Stimulated activated CD8-positive, alpha-beta memory T cell treated with anti-CD3 and anti-CD28 coated beads, Interleukin-7, amount 100 ng/mL, for 24 hours (primary cell): ENCODE measurements around the gene BMPR1B.
"Not testable (repeated sequence)": the region's sequence is repeated elsewhere in the genome, so short reads cannot be mapped to it uniquely, and the experiment has no call there.

ENCODE experiments used
- DNase-seq: peaks from one replicate; pipeline ENCODE4 v3.0.0-alpha.2; 2020; ENCODE audit warnings: low read depth

Gene BMPR1B

GRCh38 chr4:95038791-95039190, 281.0 kb downstream of the BMPR1B start:
- DNase-seq, result no peak

- no peak for DNase-seq
Observed at GRCh38 chr4:95044324-95044837, 286.6 kb downstream of the BMPR1B start.

- no peak for DNase-seq
Observed at GRCh38 chr4:95045429-95045828, 287.7 kb downstream of the BMPR1B start.

- no peak for DNase-seq
Observed at GRCh38 chr4:95048296-95048695, 290.5 kb downstream of the BMPR1B start.

GRCh38 chr4:95049551-95050233, 291.9 kb downstream of the BMPR1B start:
- no peak for DNase-seq

GRCh38 chr4:95050980-95051701, 293.4 kb downstream of the BMPR1B start:
- no peak for DNase-seq

- DNase-seq, result no peak
Observed at GRCh38 chr4:95051702-95052020, 293.9 kb downstream of the BMPR1B start.

- no peak for DNase-seq
Observed at GRCh38 chr4:95058991-95059390, 301.2 kb downstream of the BMPR1B start.

GRCh38 chr4:95059663-95060062, 301.9 kb downstream of the BMPR1B start:
- no peak for DNase-seq

GRCh38 chr4:95061220-95061619, 303.5 kb downstream of the BMPR1B start:
- no peak for DNase-seq

- DNase-seq, result not testable (repeated sequence)
Observed at GRCh38 chr4:95061801-95062200, 304.0 kb downstream of the BMPR1B start.

GRCh38 chr4:95066050-95066449, 308.3 kb downstream of the BMPR1B start:
- no peak for DNase-seq

- no peak for DNase-seq
Observed at GRCh38 chr4:95068401-95068800, 310.6 kb downstream of the BMPR1B start.

GRCh38 chr4:95068818-95069478, 311.2 kb downstream of the BMPR1B start:
- no peak for DNase-seq

- DNase-seq, result no peak
Observed at GRCh38 chr4:95071851-95072250, 314.1 kb downstream of the BMPR1B start.

GRCh38 chr4:95073646-95074045, 315.9 kb downstream of the BMPR1B start:
- DNase-seq, result no peak

GRCh38 chr4:95077864-95078263, 320.1 kb downstream of the BMPR1B start:
- DNase-seq, result no peak

GRCh38 chr4:95080969-95081368, 323.2 kb downstream of the BMPR1B start:
- DNase-seq, result no peak

GRCh38 chr4:95084584-95084983, 326.8 kb downstream of the BMPR1B start:
- DNase-seq, result no peak

- DNase-seq, result no peak
Observed at GRCh38 chr4:95085124-95085833, 327.5 kb downstream of the BMPR1B start.

- no peak for DNase-seq
Observed at GRCh38 chr4:95086551-95086950, 328.8 kb downstream of the BMPR1B start.

- no peak for DNase-seq
Observed at GRCh38 chr4:95087657-95088455, 330.1 kb downstream of the BMPR1B start.
